GM12878 (cell line): ENCODE measurements around the gene ZBTB24. TPM values are rescaled to one million over a fixed set of nuclear protein-coding genes. Genes with fewer than 3 reads are reported as not detected.

ENCODE experiments used
- ATAC-seq: fragments of 200-7000 bp; cut with Tn5 transposase; 3 replicates; pipeline ENCODE4 v1.9.1; 2020; ENCODE audit warnings: mild to moderate bottlenecking, moderate library complexity
- BruUV-seq: library from RNA; stranded (reverse); fragments of 400-500 nt; replicated peaks from 2 replicates; lab custom pipeline; 2021; lab: Mats Ljungman, UMichigan
- CTCF ChIA-PET: fragments of 300-600 bp; sonication (Branson Sonifier 250); formaldehyde crosslinking; extraction: SDS; loops from one replicate; lab custom pipeline; 2021; ENCODE audit warnings: inconsistent platforms; lab: Yijun Ruan, JAX
- POLR2A ChIA-PET: fragments of 350-600 bp; formaldehyde crosslinking; extraction: SDS; loops from one replicate; lab custom pipeline; 2021; ENCODE audit warnings: inconsistent platforms; lab: Charles Lee
- RAD21 ChIA-PET: fragments of 300-600 bp; sonication (Branson Sonifier 250); formaldehyde crosslinking; loops from one replicate; lab custom pipeline; 2023; ENCODE audit warnings: antibody characterized with exemption; ENCODE audit not compliant: unreplicated experiment; lab: Charles Lee
- SMC1A ChIA-PET: fragments of 300-600 bp; sonication (Branson Sonifier 250); formaldehyde crosslinking; loops from one replicate; lab custom pipeline; 2023; ENCODE audit not compliant: unreplicated experiment, uncharacterized antibody; lab: Charles Lee
- DNase-seq: peaks from one replicate; pipeline ENCODE4 v3.0.0-alpha.2; 2011; ENCODE audit warnings: low read depth, low spot score
- FAIRE-seq: peaks from 3 replicates; lab custom pipeline; 2011; peaks lifted over from hg19 to GRCh38; lab: Jason Lieb, UNC
- H2AFZ ChIP-seq: 2 replicates; pipeline ENCODE4 v1.6.0; 2011; ENCODE audit warnings: low read depth, low read length, control low read depth; ENCODE audit not compliant: control insufficient read depth
- H3K27ac ChIP-seq: 2 replicates; pipeline ENCODE4 v1.5.1; 2011; ENCODE audit warnings: control low read depth; ENCODE audit not compliant: control insufficient read depth, insufficient read depth
- H3K27me3 ChIP-seq, 2 experiments: replicated peaks in 1 of 2; 2 replicates each; pipeline versions ENCODE4 v1.6.0 to v1.6.1; 2011; ENCODE audit warnings: low read length in 1 of 2; ENCODE audit not compliant: control insufficient read depth in 2 of 2, insufficient read depth in 2 of 2
- H3K36me3 ChIP-seq, 2 experiments: 2 replicates each; pipeline ENCODE4 v1.5.1; 2011; ENCODE audit warnings: low read length in 1 of 2; ENCODE audit not compliant: control insufficient read depth in 2 of 2, insufficient read depth in 2 of 2
- H3K4me1 ChIP-seq: 2 replicates; pipeline ENCODE4 v1.6.1; 2011; ENCODE audit warnings: mild to moderate bottlenecking, low read length, moderate library complexity, mixed read lengths; ENCODE audit not compliant: control insufficient read depth, insufficient read depth
- H3K4me2 ChIP-seq: 2 replicates; pipeline ENCODE4 v1.6.0; 2011; ENCODE audit warnings: control low read depth; ENCODE audit not compliant: control insufficient read depth, insufficient read depth
- H3K4me3 ChIP-seq: fragments of 200-600 bp; sonication (generic); 2 replicates; pipeline ENCODE4 v1.5.1; 2016
- H3K79me2 ChIP-seq: 2 replicates; pipeline ENCODE4 v1.6.0; 2011; ENCODE audit warnings: low read length; ENCODE audit not compliant: control insufficient read depth, insufficient read depth
- H3K9ac ChIP-seq: 2 replicates; pipeline ENCODE4 v1.8.0; 2011; ENCODE audit warnings: low read length, control low read depth, mixed read lengths; ENCODE audit not compliant: control insufficient read depth, insufficient read depth
- H3K9me3 ChIP-seq: replicated peaks from 3 replicates; pipeline ENCODE4 v1.5.1; 2011; ENCODE audit warnings: mild to moderate bottlenecking, low read length; ENCODE audit not compliant: control insufficient read depth, insufficient read depth
- H4K20me1 ChIP-seq: 2 replicates; pipeline ENCODE4 v1.6.0; 2011; ENCODE audit not compliant: control insufficient read depth, insufficient read depth
- BHLHE40 ChIP-seq, 2 experiments: fragments of 450-650 bp in 1 of 2; IDR thresholded peaks; 2 replicates each; pipeline ENCODE4 v1.6.1; 2011 to 2017; ENCODE audit warnings: low read depth in 2 of 2, borderline replicate concordance in 1 of 2, improper control_type of control experiment in 1 of 2, low read length in 1 of 2, mild to moderate bottlenecking in 1 of 2
- FOXK2 ChIP-seq: fragments of 450-650 bp; IDR thresholded peaks from 2 replicates; pipeline ENCODE4 v1.6.1; 2017; ENCODE audit warnings: mild to moderate bottlenecking, moderate library complexity
- HDGF ChIP-seq: fragments of 450-650 bp; IDR thresholded peaks from 2 replicates; pipeline ENCODE4 v1.6.1; 2016; ENCODE audit warnings: antibody characterized with exemption
- MTA3 ChIP-seq: IDR thresholded peaks from 2 replicates; pipeline ENCODE4 v1.6.1; 2012; ENCODE audit warnings: low read length, inconsistent platforms, borderline replicate concordance
- MYC ChIP-seq: IDR thresholded peaks from 2 replicates; pipeline ENCODE4 v1.6.1; 2011; ENCODE audit warnings: mild to moderate bottlenecking, low read length, moderate library complexity, inconsistent platforms; ENCODE audit not compliant: insufficient read depth, insufficient replicate concordance, insufficient read length, severe bottlenecking
- PBX3 ChIP-seq: IDR thresholded peaks from 2 replicates; pipeline ENCODE4 v1.6.1; 2011; ENCODE audit warnings: mild to moderate bottlenecking, low read depth, low read length, moderate library complexity; ENCODE audit not compliant: insufficient replicate concordance
- PKNOX1 ChIP-seq: fragments of 450-650 bp; IDR thresholded peaks from 2 replicates; pipeline ENCODE4 v1.6.1; 2016; ENCODE audit warnings: mild to moderate bottlenecking
- PRDM15 ChIP-seq: fragments of 450-650 bp; formaldehyde crosslinking; IDR thresholded peaks from 2 replicates; pipeline ENCODE4 v1.4.0; 2020; ENCODE audit warnings: mild to moderate bottlenecking, moderate library complexity
- RAD21 ChIP-seq: IDR thresholded peaks from 2 replicates; pipeline ENCODE4 v1.6.1; 2011; ENCODE audit warnings: mild to moderate bottlenecking, low read depth, low read length, moderate library complexity; ENCODE audit not compliant: insufficient read depth
- SMC3 ChIP-seq: IDR thresholded peaks from 2 replicates; pipeline ENCODE4 v1.6.1; 2011; ENCODE audit warnings: low read length, improper control_type of control experiment, borderline replicate concordance
- WGBS: methylation state at CpG from one replicate; pipeline ENCODE4 v1.1.6; 2016; ENCODE audit warnings: low lambda C conversion rate; ENCODE audit not compliant: insufficient replicate concordance, insufficient coverage; ENCODE audit errors: missing lambda C conversion rate; 5-methylcytosine and 5-hydroxymethylcytosine counted together
- in situ Hi-C: fragments of 300-500 bp; cut with MboI; formaldehyde crosslinking; loops from 9 replicates; pipeline ENCODE4 v1.14.3; 2018; ENCODE audit warnings: mixed read lengths
- intact Hi-C: fragments of 100-400 bp; cut with micrococcal nuclease; formaldehyde crosslinking; loops from one replicate; pipeline ENCODE4 v1.14.2; 2022; ENCODE audit not compliant: unreplicated experiment
- polyA plus RNA-seq, 11 experiments: library from polyadenylated mRNA; depleted of rRNA in 4 of 11; unstranded in 6 of 11; stranded (reverse) in 5 of 11; fragments of >200 nt; fragmentation: Nextera tagmentation in 4 of 11; fragmentation: Illumina TruSeq in 1 of 11; extraction: Ambion mirVana in 4 of 11; extraction: Trizol in 1 of 11; gene quantifications; 1 replicate in 1 of 11; 2 replicates in 10 of 11; pipeline versions ENCODE4 v1.2.1 to v1.2.3, GENCODE V29; 2011 to 2016; ENCODE audit warnings: inconsistent platforms in 2 of 11, missing spikeins in 2 of 11, low read depth in 1 of 11
- total RNA-seq, 4 experiments: library from RNA; depleted of rRNA in 3 of 4; stranded (reverse); fragments of >200 nt in 3 of 4; fragmentation: Illumina TruSeq in 1 of 4; extraction: Trizol in 1 of 4; gene quantifications; 2 replicates each; pipeline versions ENCODE4 v1.2.1 to v1.2.3, GENCODE V29; 2013 to 2021

The ZBTB24 gene
- total and polyA plus RNA-seq, 10 of the 15 experiments (the other 5 are each of a cell fraction or from before 2014, with no cell fraction given) = 2.9 to 17.7 (median 8.5) TPM

GRCh38 chr6:109488001-109488400 lies 5.0 kb upstream of the ZBTB24 start:
- Histone ChIP-seq H3K79me2 (no peaks in the 10 kb centered on the region), H2AFZ (no peak overlapping the region), H3K27ac (no peak overlapping the region), H3K9me3 (no peaks in the 10 kb centered on the region), H3K4me1 (no peaks in the 10 kb centered on the region), H3K27me3 (no peaks in the 10 kb centered on the region), H3K9ac (no peak overlapping the region), H4K20me1 (no peaks in the 10 kb centered on the region), H3K36me3 (no peaks in the 10 kb centered on the region)
- no peak for DNase-seq
- no peak for ATAC-seq
- no peak for FAIRE-seq
- ChIA-PET POLR2A (interaction anchor here (0.6 to 1.1 kb wide), 2 partner anchors 17 to 21 kb away, joined by 3 to 6 read pairs; no protein-coding TSS in a partner anchor), CTCF (no interaction called here)
- intact Hi-C loops = no loop called here
- BruUV-seq = no TSS peak
- TF ChIP-seq MYC (no peak), HDGF (no peak), BHLHE40 (IDR thresholded peaks at IDR 0.05; ENCODE audit: borderline replicate concordance in 1 of 2, low read depth in 2 of 2, low read length in 1 of 2) (no peak)
- TF ChIP-seq, all 136 proteins: peak for 0
- RAD21 ChIA-PET = interaction anchor here (0.6 kb wide), 1 partner anchor 41 kb away, joined by 3 read pairs; no protein-coding TSS in a partner anchor
- Histone ChIP-seq H3K4me2 (no peak overlapping the region), H3K4me3 (no peak overlapping the region)
- SMC1A ChIA-PET = no interaction called here
- in situ Hi-C loops = no loop called here

GRCh38 chr6:109486068-109486467 lies 3.0 kb upstream of the ZBTB24 start:
- ATAC-seq (no peak), DNase-seq (no peak), FAIRE-seq (no peak)
- Histone ChIP-seq H2AFZ (no peak overlapping the region), H3K4me2 (no peak overlapping the region), H3K36me3 (peaks cover 0 to 9% of the 10 kb centered on the region in 2 experiments; a peak in 1 of 4 replicates), H3K27me3 (no peaks in the 10 kb centered on the region), H3K79me2 (peaks cover 18% of the 10 kb centered on the region), H3K4me3 (no peak overlapping the region), H4K20me1 (no peaks in the 10 kb centered on the region), H3K4me1 (no peaks in the 10 kb centered on the region; the same call in 1 of the 2 replicates), H3K27ac (no peak overlapping the region), H3K9ac (no peak overlapping the region), H3K9me3 (no peaks in the 10 kb centered on the region)
- intact Hi-C loops = no loop called here
- ChIA-PET SMC1A (interaction anchor here (0.8 to 1.5 kb wide), 2 partner anchors 9 to 30 kb away, joined by 4 read pairs; partner anchors contain the start of gene MICAL1), CTCF (interaction anchor here (0.7 to 1.0 kb wide), 2 partner anchors 103 to 553 kb away, joined by 3 to 4 read pairs; no protein-coding TSS in a partner anchor), RAD21 (interaction anchor here (0.6 kb wide), 1 partner anchor 860 kb away, joined by 3 read pairs; no protein-coding TSS in a partner anchor), POLR2A (interaction anchor here (9.3 kb wide), 1 partner anchor 26 kb away, joined by 132 read pairs; the partner anchor contains the start of gene MICAL1)
- 80% methylated on average over 1 of the region's 1 CpG for WGBS
- BruUV-seq = no TSS peak
- in situ Hi-C loops = no loop called here
- TF ChIP-seq PRDM15 (no peak), MTA3 (no peak), FOXK2 (no peak), SMC3 (no peak), RAD21 (no peak), PBX3 (no peak), PKNOX1 (no peak)
